A549 (cell line): ENCODE measurements around the gene PRSS50.

ENCODE experiments used
- SMC3 ChIP-seq: fragments of >200 bp; sonication (Bioruptor Twin); formaldehyde crosslinking; IDR thresholded peaks from 3 replicates; pipeline ENCODE4 v1.6.1; 2018; ENCODE audit warnings: inconsistent platforms
- TF ChIP-seq, protein P1 (sequence below): fragments of 450-650 bp; IDR thresholded peaks from 2 replicates; pipeline ENCODE4 v1.6.1; 2014; ENCODE audit warnings: antibody characterized with exemption

DNA sequence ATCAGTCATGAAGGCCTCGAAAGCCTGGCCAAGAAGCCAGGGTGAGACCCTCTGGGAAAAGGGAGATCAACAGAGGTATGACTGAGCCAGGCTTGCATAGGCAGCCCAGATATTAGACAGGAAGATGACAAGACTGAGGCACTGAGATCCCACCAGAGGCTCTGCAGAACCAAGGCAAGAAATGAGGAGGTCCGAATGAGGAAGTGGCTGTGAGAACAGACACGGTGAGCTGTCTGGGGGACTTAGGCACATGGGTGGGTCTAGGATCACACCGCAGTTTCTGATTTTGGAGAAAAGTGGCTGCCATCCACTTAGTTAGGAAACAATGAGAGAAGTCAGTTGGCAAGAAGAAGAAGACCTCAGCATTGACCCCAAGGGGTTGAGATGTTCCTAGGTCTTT, 31.5 kb upstream of the PRSS50 start:
- TF ChIP-seq SMC3, result no peak
- TF ChIP-seq, protein P1, sequence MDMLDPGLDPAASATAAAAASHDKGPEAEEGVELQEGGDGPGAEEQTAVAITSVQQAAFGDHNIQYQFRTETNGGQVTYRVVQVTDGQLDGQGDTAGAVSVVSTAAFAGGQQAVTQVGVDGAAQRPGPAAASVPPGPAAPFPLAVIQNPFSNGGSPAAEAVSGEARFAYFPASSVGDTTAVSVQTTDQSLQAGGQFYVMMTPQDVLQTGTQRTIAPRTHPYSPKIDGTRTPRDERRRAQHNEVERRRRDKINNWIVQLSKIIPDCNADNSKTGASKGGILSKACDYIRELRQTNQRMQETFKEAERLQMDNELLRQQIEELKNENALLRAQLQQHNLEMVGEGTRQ, result no peak
